Measurements from ENCODE around the gene SRD5A3. TPM values are rescaled to one million over a fixed set of nuclear protein-coding genes. Genes with fewer than 3 reads are reported as not detected.

The SRD5A3 gene
- total and polyA plus RNA-seq, 9 of the 15 experiments (the other 6 are each of a cell fraction or from before 2014, with no cell fraction given), result 2.5 to 37.0 (median 13.3) TPM

DNA sequence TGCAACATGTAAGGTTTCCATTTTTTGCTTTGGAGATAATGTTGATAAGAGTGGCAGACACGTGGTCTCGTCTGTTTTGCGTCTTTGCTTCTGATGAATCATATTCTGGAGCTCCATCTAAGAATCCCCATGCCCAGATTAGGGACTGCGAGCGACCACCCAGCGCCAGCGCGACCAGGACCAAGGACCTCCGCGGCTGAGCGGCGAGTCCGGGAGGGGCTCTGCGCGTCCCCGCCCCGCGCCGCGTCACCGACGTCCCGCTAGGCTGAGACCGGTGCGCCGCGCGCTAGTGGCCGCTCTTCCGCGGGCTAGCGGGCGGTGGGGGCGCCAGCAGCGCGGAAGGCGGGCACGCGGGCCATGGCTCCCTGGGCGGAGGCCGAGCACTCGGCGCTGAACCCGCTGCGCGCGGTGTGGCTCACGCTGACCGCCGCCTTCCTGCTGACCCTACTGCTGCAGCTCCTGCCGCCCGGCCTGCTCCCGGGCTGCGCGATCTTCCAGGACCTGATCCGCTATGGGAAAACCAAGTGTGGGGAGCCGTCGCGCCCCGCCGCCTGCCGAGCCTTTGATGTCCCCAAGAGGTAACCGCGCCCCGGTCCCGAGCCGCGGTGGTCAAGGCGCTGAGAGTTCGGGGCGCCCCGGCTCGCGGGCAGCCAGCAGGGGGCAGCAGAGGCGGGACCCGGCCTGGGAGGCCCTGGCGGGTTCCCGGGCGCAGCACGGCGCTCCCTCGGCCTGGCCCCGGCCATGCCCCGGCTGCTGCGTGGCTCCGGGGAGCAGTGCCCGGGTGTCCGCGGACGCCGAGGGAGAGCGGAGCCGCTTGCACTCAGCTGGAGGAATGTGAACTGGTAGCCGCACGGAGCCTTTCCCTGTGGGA is at the start of gene SRD5A3 (continued):
- TF ChIP-seq, protein P1, sequence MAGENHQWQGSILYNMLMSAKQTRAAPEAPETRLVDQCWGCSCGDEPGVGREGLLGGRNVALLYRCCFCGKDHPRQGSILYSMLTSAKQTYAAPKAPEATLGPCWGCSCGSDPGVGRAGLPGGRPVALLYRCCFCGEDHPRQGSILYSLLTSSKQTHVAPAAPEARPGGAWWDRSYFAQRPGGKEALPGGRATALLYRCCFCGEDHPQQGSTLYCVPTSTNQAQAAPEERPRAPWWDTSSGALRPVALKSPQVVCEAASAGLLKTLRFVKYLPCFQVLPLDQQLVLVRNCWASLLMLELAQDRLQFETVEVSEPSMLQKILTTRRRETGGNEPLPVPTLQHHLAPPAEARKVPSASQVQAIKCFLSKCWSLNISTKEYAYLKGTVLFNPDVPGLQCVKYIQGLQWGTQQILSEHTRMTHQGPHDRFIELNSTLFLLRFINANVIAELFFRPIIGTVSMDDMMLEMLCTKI (IDR thresholded peaks at IDR 0.05; ENCODE audit: partially characterized antibody), result no peak
- TF ChIP-seq, protein P2, sequence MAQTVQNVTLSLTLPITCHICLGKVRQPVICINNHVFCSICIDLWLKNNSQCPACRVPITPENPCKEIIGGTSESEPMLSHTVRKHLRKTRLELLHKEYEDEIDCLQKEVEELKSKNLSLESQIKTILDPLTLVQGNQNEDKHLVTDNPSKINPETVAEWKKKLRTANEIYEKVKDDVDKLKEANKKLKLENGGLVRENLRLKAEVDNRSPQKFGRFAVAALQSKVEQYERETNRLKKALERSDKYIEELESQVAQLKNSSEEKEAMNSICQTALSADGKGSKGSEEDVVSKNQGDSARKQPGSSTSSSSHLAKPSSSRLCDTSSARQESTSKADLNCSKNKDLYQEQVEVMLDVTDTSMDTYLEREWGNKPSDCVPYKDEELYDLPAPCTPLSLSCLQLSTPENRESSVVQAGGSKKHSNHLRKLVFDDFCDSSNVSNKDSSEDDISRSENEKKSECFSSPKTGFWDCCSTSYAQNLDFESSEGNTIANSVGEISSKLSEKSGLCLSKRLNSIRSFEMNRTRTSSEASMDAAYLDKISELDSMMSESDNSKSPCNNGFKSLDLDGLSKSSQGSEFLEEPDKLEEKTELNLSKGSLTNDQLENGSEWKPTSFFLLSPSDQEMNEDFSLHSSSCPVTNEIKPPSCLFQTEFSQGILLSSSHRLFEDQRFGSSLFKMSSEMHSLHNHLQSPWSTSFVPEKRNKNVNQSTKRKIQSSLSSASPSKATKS (CRISPR knock-in tag; IDR thresholded peaks at IDR 0.05), result no peak
- TF ChIP-seq IRF2 (CRISPR knock-in tag; IDR thresholded peaks at IDR 0.05), result peak; percentile 69; the same call in 1 of the 2 replicates
- TF ChIP-seq, protein P3, sequence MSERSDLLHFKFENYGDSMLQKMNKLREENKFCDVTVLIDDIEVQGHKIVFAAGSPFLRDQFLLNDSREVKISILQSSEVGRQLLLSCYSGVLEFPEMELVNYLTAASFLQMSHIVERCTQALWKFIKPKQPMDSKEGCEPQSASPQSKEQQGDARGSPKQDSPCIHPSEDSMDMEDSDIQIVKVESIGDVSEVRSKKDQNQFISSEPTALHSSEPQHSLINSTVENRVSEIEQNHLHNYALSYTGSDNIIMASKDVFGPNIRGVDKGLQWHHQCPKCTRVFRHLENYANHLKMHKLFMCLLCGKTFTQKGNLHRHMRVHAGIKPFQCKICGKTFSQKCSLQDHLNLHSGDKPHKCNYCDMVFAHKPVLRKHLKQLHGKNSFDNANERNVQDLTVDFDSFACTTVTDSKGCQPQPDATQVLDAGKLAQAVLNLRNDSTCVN (CRISPR knock-in tag; IDR thresholded peaks at IDR 0.05), result no peak
- TF ChIP-seq ZBTB1 (CRISPR knock-in tag; IDR thresholded peaks at IDR 0.05; ENCODE audit: borderline replicate concordance, low read depth), result peak; percentile 82; the same call in 1 of the 2 replicates
- TF ChIP-seq, protein P4, sequence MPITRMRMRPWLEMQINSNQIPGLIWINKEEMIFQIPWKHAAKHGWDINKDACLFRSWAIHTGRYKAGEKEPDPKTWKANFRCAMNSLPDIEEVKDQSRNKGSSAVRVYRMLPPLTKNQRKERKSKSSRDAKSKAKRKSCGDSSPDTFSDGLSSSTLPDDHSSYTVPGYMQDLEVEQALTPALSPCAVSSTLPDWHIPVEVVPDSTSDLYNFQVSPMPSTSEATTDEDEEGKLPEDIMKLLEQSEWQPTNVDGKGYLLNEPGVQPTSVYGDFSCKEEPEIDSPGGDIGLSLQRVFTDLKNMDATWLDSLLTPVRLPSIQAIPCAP (CRISPR knock-in tag; IDR thresholded peaks at IDR 0.05; ENCODE audit: borderline replicate concordance), result no peak
- no peak for TF ChIP-seq ZNF586 (CRISPR knock-in tag; conservative IDR thresholded peaks at IDR 0.05)
- TF ChIP-seq KAT8 (IDR thresholded peaks at IDR 0.05; ENCODE audit: low read depth), result no peak
- no peak for TF ChIP-seq ARNT (IDR thresholded peaks at IDR 0.05)
- TF ChIP-seq ZNF140 (CRISPR knock-in tag; IDR thresholded peaks at IDR 0.05), result no peak
- TF ChIP-seq PTBP1 (IDR thresholded peaks at IDR 0.05; ENCODE audit: low read depth, low read length), result no peak
- no peak for TF ChIP-seq KAT2B (IDR thresholded peaks at IDR 0.05; ENCODE audit: low read depth, low read length)
- 0 out of 2 replicates have a peak, but pooled peaks have one; percentile 82 for TF ChIP-seq RBM14 (IDR thresholded peaks at IDR 0.05; ENCODE audit: borderline replicate concordance, insufficient read depth, low read depth, low read length)
- peak; percentile 31 for TF ChIP-seq SAFB (IDR thresholded peaks at IDR 0.05; ENCODE audit: borderline replicate concordance, low read depth, low read length)
